ENCODE data around the gene MYRFL.

DNA sequence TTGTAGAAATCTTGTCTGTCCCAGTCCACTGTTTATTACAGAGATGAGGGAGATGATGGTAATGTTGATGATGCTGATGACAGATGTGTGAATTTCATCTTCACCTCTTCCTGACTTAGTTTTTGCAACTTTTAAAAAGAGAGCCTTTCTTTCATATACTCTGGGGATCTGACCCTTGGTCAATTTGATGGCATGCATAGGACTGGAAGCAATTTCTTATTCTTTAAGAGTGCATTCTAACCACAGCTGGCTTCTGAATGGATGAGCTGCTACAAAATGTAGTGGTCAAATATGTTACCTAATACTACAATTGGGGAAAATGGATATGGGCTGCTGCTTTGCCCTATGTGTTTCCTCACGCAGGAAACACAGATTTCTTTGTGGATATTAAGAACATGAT, 80.8 kb downstream of the MYRFL start:
- TF ChIP-seq POLR2A (IDR thresholded peaks at IDR 0.05) (no peak), CTCF (IDR thresholded peaks at IDR 0.05) (no peak), EP300 (IDR thresholded peaks at IDR 0.05) (no peak), POLR2AphosphoS5 (IDR thresholded peaks at IDR 0.05) (no peak)

Data from gastroesophageal sphincter (tissue), 3 donors.